Activated T-helper 1 cell treated with anti-CD3 and anti-CD28 coated beads, Interleukin-12 subunit alpha, Interleukin-12 subunit beta, Interleukin-2, Interleukin-4 antibody, amounts not matched to agents 30 ng/mL and 10 ng/mL and 1 ng/mL, durations not matched to agents 14 hours and 24 hours and 36 hours (primary cell): Measurements from ENCODE around the gene TFF2. TPM values are rescaled to one million over a fixed set of nuclear protein-coding genes. Genes with fewer than 3 reads are reported as not detected.

Experiments used
- DNase-seq: peaks from one replicate; pipeline ENCODE4 v3.0.0; 2021; ENCODE audit warnings: low spot score
- H3K27ac Mint-ChIP-seq: one replicate; pipeline ENCODE4 v1.8.0; 2021; ENCODE audit warnings: mild to moderate bottlenecking, mixed read lengths
- H3K27me3 Mint-ChIP-seq: one replicate; pipeline ENCODE4 v1.8.0; 2022; ENCODE audit warnings: mild to moderate bottlenecking, moderate library complexity, mixed read lengths; ENCODE audit not compliant: insufficient read depth
- H3K36me3 Mint-ChIP-seq: one replicate; pipeline ENCODE4 v1.8.0; 2021; ENCODE audit warnings: low read depth, mixed read lengths
- H3K4me1 Mint-ChIP-seq: one replicate; pipeline ENCODE4 v1.8.0; 2021; ENCODE audit warnings: low read depth, mixed read lengths
- H3K4me3 Mint-ChIP-seq: one replicate; pipeline ENCODE4 v1.8.0; 2021; ENCODE audit warnings: mild to moderate bottlenecking, moderate library complexity, mixed read lengths
- H3K9me3 Mint-ChIP-seq: one replicate; pipeline ENCODE4 v1.8.0; 2021; ENCODE audit warnings: mixed read lengths
- intact Hi-C: fragments of 100-400 bp; cut with micrococcal nuclease; formaldehyde crosslinking; loops from one replicate; pipeline ENCODE4 v1.15.1; 2024
- total RNA-seq: library from RNA; stranded (reverse); gene quantifications from 2 replicates; pipeline ENCODE4 v1.2.3, GENCODE V29; 2022

TFF2 gene
- total RNA-seq, 1 donor from 2014 or later: not detected

DNA sequence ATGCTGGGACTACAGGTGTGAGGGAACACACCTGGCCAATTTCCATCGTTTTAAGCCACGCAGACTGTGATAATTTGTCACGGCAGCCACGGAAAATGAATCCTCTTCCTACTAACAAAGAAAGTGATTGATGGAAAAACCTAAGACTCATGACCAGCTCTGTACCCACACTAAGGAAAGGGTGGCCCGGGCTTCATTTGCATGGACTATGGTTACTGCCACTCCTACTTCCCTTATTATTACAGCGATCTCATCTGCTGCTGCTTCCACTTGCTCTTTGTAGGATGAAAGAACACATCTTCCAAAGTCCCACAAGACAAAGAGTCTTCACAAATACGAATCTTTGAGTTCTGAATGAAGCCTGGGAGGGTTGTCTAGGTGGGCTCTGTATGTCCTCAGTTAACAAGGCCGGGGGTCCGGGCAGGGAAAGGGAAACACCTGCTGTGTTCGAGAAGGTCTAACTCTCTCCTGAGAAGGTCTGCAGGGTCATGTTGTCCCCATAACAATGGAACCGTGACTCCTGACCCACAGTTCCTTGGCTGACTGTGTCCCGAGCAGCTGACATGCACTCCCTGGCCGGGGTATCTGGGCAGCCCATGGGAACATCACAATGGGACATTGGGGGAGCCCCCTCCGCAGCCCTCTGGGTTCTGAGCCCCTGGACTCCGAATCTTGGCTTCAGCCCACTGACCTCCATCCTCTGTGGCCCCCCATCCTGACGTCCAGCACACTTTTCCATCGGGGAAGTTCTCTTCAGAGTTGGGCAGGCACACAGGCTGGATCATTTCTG lies 28.8 kb upstream of the TFF2 start:
- intact Hi-C loops: no loop called here
- peaks cover 15% of the 10 kb centered on the region for H3K9me3 Mint-ChIP-seq
- H3K4me3 Mint-ChIP-seq: no peak overlapping the region
- H3K27ac Mint-ChIP-seq: no peak overlapping the region
- no peak for DNase-seq
- H3K4me1 Mint-ChIP-seq: peaks cover 7% of the 10 kb centered on the region
- H3K36me3 Mint-ChIP-seq: peaks cover 27% of the 10 kb centered on the region
- H3K27me3 Mint-ChIP-seq: no peaks in the 10 kb centered on the region

DNA sequence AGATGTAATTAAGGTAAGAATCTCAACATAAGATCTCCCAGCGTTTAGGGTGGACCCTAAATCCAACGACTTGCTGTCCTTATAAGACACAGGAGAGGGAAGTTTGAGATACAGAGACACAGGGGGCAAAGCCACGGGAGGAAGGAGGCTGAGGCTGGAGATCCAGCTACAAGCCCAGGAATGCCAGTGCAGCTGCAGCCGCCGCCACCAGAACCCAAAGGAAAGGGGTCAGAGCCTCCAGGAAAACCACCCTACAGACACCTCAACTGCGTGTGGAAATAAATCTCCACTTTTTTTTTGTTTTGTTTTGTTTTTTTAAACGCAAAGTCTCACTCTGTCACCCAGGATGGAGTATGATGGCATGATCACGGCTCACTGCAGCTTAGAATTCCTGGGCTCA lies 27.6 kb upstream of the TFF2 start:
- Mint-ChIP-seq H3K36me3 (peaks cover 21% of the 10 kb centered on the region), H3K4me3 (no peak overlapping the region), H3K4me1 (peaks cover 18% of the 10 kb centered on the region), H3K27ac (no peak overlapping the region), H3K27me3 (no peaks in the 10 kb centered on the region), H3K9me3 (peaks cover 15% of the 10 kb centered on the region)
- intact Hi-C loops: no loop called here
- no peak for DNase-seq

DNA sequence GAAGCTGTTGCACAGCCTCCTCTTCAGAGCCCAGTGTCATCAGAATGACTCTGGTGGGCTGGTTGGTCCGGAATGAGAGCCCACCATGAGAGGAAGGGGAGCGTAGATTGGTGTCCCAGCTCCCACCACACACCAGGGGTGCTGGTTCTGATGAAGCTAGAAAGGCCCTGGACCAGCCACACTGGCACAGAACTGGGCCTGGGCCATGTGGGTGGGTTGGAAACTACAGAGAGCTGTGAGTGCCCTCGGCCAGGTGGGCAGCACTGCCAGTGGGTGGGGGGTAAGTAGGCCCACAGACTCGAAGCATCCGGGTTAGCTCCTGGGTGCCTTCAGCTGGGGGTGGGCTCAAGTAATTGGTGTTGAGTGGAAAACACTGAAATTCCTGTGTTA lies 27.2 kb upstream of the TFF2 start:
- H3K27me3 Mint-ChIP-seq: no peaks in the 10 kb centered on the region
- no peak overlapping the region for H3K27ac Mint-ChIP-seq
- peaks cover 21% of the 10 kb centered on the region for H3K36me3 Mint-ChIP-seq
- H3K4me3 Mint-ChIP-seq: no peak overlapping the region
- no peak for DNase-seq
- peaks cover 15% of the 10 kb centered on the region for H3K9me3 Mint-ChIP-seq
- intact Hi-C loops: no loop called here
- H3K4me1 Mint-ChIP-seq: peaks cover 22% of the 10 kb centered on the region

DNA sequence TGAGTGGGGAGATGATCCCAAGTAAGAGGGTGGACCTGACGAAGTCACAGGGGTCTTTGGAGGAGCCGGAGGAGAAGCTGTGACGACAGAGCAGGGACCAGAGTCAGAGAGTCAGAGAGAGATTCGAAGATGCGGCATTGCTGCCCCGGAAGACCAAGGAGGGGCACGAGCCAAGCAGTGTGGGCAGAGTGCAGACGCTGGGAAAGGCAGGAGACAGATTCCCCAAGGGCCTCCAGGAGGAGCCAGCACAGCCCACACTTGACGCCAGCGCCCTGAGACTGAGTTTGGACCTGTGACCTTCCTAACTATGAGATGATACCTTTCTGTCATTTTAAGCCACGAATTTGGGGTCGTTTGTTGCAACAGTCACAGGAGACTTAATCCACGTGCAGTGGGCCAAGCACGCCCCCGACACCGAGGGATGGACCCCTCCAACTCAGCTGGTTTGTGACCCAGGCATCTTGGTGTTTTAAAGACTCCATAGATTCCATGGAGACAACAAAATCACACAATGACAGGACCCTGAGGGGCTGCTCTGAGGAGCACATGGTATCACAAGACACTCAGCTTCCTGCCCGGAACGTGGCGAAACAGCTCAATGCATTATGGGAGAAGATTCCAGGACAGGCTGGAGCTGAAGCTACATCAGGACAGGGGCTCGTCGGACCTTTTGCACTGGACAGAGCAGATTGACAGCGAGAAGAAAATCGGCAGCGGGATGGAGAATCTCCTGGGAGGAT lies 26.6 kb upstream of the TFF2 start:
- DNase-seq: no peak
- peaks cover 19% of the 10 kb centered on the region for H3K36me3 Mint-ChIP-seq
- H3K27me3 Mint-ChIP-seq: no peaks in the 10 kb centered on the region
- H3K9me3 Mint-ChIP-seq: peaks cover 11% of the 10 kb centered on the region
- H3K4me1 Mint-ChIP-seq: peaks cover 23% of the 10 kb centered on the region
- no peak overlapping the region for H3K4me3 Mint-ChIP-seq
- no peak overlapping the region for H3K27ac Mint-ChIP-seq
- intact Hi-C loops: no loop called here

DNA sequence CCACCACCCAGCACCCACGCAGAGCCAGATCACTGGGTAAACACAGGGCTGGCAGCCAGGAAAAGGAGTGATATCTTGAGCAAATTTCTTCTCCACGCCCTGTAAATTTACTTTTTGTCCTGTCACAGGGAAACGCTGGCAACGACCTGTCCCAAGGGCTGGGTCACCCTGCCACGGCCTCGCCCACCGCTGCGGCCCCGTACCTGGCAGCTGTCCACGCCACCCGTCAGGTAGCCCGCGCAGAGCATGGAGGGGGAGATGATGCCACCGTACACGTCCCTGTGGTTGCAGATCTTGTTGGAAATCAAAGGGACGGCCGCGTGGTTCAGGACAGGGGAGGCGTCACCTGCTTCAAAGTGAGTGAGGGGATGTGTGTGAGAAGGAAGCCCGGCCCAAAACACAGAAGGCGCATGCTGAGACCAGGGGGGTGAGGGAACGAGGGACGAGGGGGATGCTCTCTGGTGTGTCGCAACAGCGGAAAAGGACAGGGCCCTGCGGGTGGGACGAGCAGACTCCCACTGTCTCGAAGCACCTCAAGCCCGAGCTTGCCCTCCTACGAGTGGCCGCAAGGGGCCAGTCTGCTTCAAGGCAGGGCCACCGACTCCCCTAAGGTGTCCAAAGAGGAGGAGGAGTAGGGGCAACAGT lies 25.7 kb upstream of the TFF2 start:
- intact Hi-C loops: no loop called here
- Mint-ChIP-seq H3K36me3 (peaks cover 15% of the 10 kb centered on the region), H3K27me3 (no peaks in the 10 kb centered on the region), H3K4me1 (peaks cover 17% of the 10 kb centered on the region), H3K9me3 (peaks cover 2% of the 10 kb centered on the region), H3K27ac (no peak overlapping the region), H3K4me3 (no peak overlapping the region)
- DNase-seq: no peak

DNA sequence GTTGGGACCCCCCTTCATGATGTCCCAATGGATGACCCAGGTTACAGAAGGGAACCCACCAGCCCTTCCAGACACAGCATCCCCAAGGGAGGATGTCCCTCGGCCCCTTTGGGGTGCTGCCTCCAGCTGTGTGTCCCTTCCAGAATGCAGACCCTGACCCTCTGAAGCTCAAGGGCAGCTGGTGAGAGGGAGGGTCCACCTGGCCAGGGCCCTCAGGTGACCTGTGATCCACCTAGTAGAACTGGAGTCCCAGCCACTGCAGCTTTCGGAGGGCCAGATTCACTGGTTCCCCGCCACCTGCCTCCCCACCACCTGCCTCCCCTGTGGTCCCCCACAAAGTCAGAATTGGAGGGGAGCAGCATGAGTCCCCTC lies 25.2 kb upstream of the TFF2 start:
- DNase-seq: no peak
- Mint-ChIP-seq H3K9me3 (no peaks in the 10 kb centered on the region), H3K27ac (no peak overlapping the region), H3K4me3 (no peak overlapping the region), H3K4me1 (peaks cover 16% of the 10 kb centered on the region), H3K27me3 (no peaks in the 10 kb centered on the region), H3K36me3 (peaks cover 13% of the 10 kb centered on the region)
- intact Hi-C loops: no loop called here

DNA sequence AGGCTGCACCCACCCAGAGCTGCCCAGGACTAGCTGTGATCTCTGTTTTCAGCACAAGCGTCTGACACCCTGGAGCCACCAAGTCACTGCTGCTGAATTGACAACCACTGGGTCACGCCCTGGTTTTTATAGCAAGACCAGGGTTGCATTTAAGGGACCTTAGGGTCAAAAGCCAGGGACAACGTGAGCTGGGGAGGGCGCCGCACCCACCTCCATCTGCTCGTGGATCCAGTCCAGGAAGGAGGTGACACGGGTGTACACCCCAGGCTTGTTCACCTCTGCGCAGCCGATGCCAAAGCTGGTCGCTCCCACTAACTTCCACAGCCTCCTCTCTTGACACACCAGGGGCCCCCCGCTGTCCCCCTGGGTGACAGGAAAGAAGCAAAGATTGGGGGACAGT lies 24.7 kb upstream of the TFF2 start:
- peak overlapping the region; percentile 67 for H3K27ac Mint-ChIP-seq
- intact Hi-C loops: no loop called here
- H3K36me3 Mint-ChIP-seq: peaks cover 11% of the 10 kb centered on the region
- H3K4me1 Mint-ChIP-seq: peaks cover 16% of the 10 kb centered on the region
- no peak for DNase-seq
- no peaks in the 10 kb centered on the region for H3K27me3 Mint-ChIP-seq
- H3K4me3 Mint-ChIP-seq: no peak overlapping the region
- no peaks in the 10 kb centered on the region for H3K9me3 Mint-ChIP-seq

DNA sequence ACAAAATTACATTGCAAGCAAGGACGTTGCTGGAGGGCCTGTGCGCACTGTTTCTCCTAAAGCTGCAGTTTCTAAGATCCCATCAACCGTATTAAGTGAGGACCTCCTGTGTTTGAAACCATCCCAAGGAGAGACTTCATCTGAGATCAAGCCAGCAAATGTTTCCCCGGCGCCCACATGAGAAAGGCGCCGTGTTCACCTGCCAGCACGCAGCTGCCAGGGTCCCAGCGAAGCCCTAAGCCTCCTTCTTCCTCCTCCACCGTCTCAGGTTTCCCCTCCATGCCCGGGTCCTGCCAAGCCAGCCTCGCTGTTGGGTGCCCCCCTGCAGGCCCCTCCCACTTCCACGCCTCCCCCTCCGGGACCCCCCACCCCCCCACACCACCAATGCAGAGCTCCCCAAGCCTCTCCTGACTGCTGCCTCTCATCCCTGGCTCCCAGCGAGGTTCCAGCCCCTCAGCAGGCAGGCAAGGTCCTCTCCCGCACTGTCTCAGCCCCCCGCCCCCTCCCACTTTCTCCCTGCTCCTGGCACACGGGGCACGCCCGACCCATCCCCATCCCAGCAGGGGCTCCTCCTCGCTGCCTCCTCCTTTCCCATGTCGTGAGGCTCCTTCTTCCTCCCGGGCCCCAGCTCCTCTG lies 24.2 kb upstream of the TFF2 start:
- DNase-seq: no peak
- peak overlapping the region; percentile 67 for H3K27ac Mint-ChIP-seq
- no peaks in the 10 kb centered on the region for H3K9me3 Mint-ChIP-seq
- H3K36me3 Mint-ChIP-seq: peaks cover 6% of the 10 kb centered on the region
- no peaks in the 10 kb centered on the region for H3K27me3 Mint-ChIP-seq
- intact Hi-C loops: no loop called here
- peaks cover 16% of the 10 kb centered on the region for H3K4me1 Mint-ChIP-seq
- no peak overlapping the region for H3K4me3 Mint-ChIP-seq

DNA sequence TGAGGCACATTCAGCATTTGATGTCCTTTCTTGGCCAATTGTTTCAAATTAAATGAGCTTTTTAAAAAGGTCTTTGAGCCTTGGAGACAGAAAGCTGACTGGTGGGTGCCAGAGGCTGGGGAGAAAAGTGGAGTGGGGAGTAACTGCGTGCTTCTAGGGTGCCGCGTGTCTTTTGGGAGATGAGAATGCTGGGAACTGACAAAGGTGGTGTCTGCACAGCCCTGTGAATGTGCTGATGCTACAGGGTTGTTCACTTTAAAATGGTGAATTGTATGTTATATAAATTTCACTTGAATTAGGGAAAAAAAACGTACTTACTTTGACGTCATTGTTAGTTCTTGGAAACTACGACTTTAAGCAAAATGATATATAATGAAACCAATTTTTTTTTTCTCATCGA lies 23.7 kb upstream of the TFF2 start:
- intact Hi-C loops: no loop called here
- no peak for DNase-seq
- H3K27me3 Mint-ChIP-seq: no peaks in the 10 kb centered on the region

DNA sequence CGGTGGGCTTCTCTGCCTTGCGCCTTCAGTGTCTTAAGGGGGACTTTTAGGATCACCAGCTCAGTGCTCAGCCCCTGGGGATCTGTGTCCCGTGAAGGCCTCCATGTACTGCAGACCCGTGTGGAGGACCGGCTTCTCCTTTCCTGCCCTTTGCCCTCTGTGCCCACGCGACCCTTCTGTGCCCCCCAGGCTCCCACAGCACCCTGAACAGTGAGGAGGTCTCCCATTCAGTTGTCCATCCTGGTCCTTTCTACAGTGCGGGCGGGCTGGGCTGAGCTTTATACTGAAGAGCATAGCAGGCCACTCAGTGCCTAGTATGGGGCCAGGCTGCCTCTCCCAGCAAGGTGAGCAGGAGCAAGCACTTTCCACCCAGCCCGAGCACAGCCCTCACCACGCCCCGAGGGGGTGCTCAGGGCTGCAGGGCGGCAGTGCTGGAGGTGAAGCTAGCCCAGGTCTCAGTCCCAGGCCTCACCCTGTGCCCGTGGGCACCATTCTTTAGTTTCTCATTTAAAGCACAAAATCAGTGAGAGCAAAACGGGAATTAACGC lies 23.2 kb upstream of the TFF2 start:
- no peak for DNase-seq
- Mint-ChIP-seq H3K36me3 (peaks cover 6% of the 10 kb centered on the region), H3K4me3 (no peak overlapping the region), H3K27me3 (no peaks in the 10 kb centered on the region), H3K27ac (peak overlapping the region; percentile 67), H3K9me3 (no peaks in the 10 kb centered on the region), H3K4me1 (peaks cover 16% of the 10 kb centered on the region)
- intact Hi-C loops: no loop called here

More for the DNA sequence above, 23.7 kb upstream of the TFF2 start:
- no peaks in the 10 kb centered on the region for H3K9me3 Mint-ChIP-seq
- H3K27ac Mint-ChIP-seq: peak overlapping the region; percentile 67
- no peak overlapping the region for H3K4me3 Mint-ChIP-seq
- peaks cover 16% of the 10 kb centered on the region for H3K4me1 Mint-ChIP-seq
- H3K36me3 Mint-ChIP-seq: peaks cover 6% of the 10 kb centered on the region

DNA sequence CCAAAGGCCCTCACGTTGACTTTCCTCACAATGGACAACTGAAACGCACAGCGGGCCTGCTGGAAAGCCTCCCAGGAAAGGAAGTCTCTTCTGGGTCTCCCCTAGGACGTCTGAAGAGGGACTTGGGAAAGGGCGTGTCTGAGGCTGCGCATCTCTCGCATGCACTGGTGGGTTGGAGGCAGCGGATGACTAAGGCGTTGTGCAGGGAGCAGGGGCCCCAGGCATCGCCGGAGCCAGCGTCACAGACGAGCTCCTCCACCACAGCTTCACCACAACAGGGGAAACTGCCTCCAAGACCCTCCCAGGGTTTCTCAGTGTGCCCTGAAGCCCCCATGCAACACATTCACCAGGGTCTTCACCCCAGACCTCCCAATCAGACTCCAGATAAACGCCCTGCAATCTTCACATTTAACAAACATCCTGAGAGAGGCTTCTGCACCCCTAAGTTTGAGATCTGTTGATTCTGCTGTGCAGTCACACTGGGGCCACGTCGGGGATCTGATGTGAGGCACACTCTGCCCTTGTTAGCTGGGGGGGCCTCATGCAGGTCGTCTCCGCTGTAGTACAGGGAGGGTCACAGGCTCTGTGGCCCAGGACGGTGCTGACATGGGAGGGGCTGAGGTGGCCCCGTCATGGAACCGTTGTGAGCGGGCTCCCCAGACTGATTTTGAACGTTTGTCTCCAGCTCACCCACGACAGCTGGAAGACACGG lies 22.6 kb upstream of the TFF2 start:
- no peaks in the 10 kb centered on the region for H3K9me3 Mint-ChIP-seq
- no peaks in the 10 kb centered on the region for H3K27me3 Mint-ChIP-seq
- peaks cover 6% of the 10 kb centered on the region for H3K36me3 Mint-ChIP-seq
- no peak for DNase-seq
- peaks cover 16% of the 10 kb centered on the region for H3K4me1 Mint-ChIP-seq
- peak overlapping the region; percentile 55 for H3K27ac Mint-ChIP-seq
- H3K4me3 Mint-ChIP-seq: peak overlapping the region; percentile 39
- intact Hi-C loops: no loop called here

DNA sequence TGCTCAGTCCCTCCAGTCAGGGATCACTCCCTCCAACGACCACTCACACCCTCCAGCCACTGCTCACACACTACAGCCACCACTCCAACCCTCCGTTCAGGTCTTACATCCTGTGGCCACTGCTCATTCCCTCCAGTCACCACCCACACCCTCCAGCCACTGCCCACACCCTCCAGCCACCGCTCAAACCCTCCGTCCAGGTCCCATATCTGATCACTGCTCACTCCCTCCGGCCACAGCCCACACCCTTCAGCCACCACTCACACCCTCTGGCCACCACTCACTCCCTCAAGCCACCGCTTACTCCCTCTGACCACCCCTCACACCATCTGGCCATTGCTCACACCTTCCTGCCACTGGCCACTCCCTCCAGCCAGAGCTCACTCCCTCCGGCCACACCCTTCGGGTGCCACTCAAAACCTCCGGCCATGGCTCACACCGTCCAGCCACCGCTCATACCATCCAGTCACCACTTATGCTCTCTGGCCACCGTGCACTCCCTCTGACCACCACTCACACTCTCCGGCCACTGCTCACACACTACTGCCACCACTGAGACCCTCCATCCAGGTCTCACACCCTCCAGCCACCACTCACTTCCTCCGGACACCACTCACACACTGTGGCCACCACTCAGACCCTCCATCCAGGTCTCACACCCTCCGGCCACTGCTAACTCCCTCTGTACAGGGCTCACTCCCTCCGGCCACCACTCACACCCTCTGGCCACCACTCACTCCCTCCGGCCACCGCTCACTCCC lies 20.3 kb upstream of the TFF2 start:
- Mint-ChIP-seq H3K27ac (no peak overlapping the region), H3K36me3 (peaks cover 4% of the 10 kb centered on the region), H3K4me3 (no peak overlapping the region), H3K4me1 (peaks cover 16% of the 10 kb centered on the region), H3K9me3 (no peaks in the 10 kb centered on the region), H3K27me3 (no peaks in the 10 kb centered on the region)
- intact Hi-C loops: no loop called here
- DNase-seq: no peak
